PC-3 (cell line): ENCODE measurements around the gene ALDH7A1. TPM values are rescaled to one million over a fixed set of nuclear protein-coding genes. Genes with fewer than 3 reads are reported as not detected.
A peak's percentile ranks its signal among the peaks of the same experiment; 100 is the strongest.
"Not testable (repeated sequence)": the region's sequence is repeated elsewhere in the genome, so short reads cannot be mapped to it uniquely, and the experiment has no call there.

ENCODE experiments used
- ATAC-seq: fragments of 200-7000 bp; cut with Tn5 transposase; 2 replicates; pipeline ENCODE4 v1.9.1; 2020; ENCODE audit warnings: mild to moderate bottlenecking, moderate library complexity
- BruUV-seq: library from RNA; stranded (reverse); fragments of 400-500 nt; replicated peaks from 2 replicates; lab custom pipeline; 2021; lab: Mats Ljungman, UMichigan
- CTCF ChIA-PET: fragments of 300-600 bp; sonication (Branson Sonifier 250); formaldehyde crosslinking; loops from one replicate; lab custom pipeline; 2022; ENCODE audit warnings: antibody characterized with exemption; lab: Charles Lee
- POLR2A ChIA-PET: fragments of 300-600 bp; sonication (Branson Sonifier 250); formaldehyde crosslinking; loops from one replicate; lab custom pipeline; 2022; ENCODE audit warnings: antibody characterized with exemption; ENCODE audit not compliant: unreplicated experiment; lab: Charles Lee
- DNase-seq: peaks from one replicate; pipeline ENCODE4 v3.0.0-alpha.2; 2015
- H2AFZ ChIP-seq: fragments of 300-600 bp; sonication (generic); 2 replicates; pipeline ENCODE4 v1.6.0; 2016; ENCODE audit warnings: antibody characterized with exemption, low read length
- H3F3A ChIP-seq: fragments of 300-600 bp; sonication (generic); one replicate; pipeline ENCODE4 v1.6.0; 2017; ENCODE audit warnings: antibody characterized with exemption, low read length, control low read depth, mild to moderate bottlenecking; ENCODE audit not compliant: unreplicated experiment
- H3K27ac ChIP-seq: fragments of 300-600 bp; sonication (generic); 2 replicates; pipeline ENCODE4 v1.5.1; 2016; ENCODE audit warnings: mild to moderate bottlenecking, low read length
- H3K27me3 ChIP-seq: fragments of 300-600 bp; sonication (generic); 2 replicates; pipeline ENCODE4 v1.6.1; 2016; ENCODE audit warnings: low read length, mixed read lengths
- H3K36me3 ChIP-seq: fragments of 300-600 bp; sonication (generic); 2 replicates; pipeline ENCODE4 v1.6.1; 2016; ENCODE audit warnings: low read depth, mixed run types, low read length, mixed read lengths
- H3K4me1 ChIP-seq: fragments of 300-600 bp; sonication (generic); 2 replicates; pipeline ENCODE4 v1.5.1; 2016; ENCODE audit warnings: low read length; ENCODE audit not compliant: insufficient read depth
- H3K4me2 ChIP-seq: fragments of 300-600 bp; sonication (generic); 2 replicates; pipeline ENCODE4 v1.6.0; 2016; ENCODE audit warnings: low read length
- H3K4me3 ChIP-seq: fragments of 300-600 bp; sonication (generic); 2 replicates; pipeline ENCODE4 v1.5.1; 2016; ENCODE audit warnings: mild to moderate bottlenecking, low read length, mixed read lengths
- H3K79me2 ChIP-seq: fragments of 300-600 bp; sonication (generic); 2 replicates; pipeline ENCODE4 v1.6.1; 2017; ENCODE audit warnings: low read length, mixed read lengths
- H3K9ac ChIP-seq: fragments of 300-600 bp; sonication (generic); 2 replicates; pipeline ENCODE4 v1.6.0; 2016; ENCODE audit warnings: mild to moderate bottlenecking, low read length
- H3K9me2 ChIP-seq: fragments of 300-600 bp; sonication (generic); replicated peaks from 2 replicates; pipeline ENCODE4 v1.6.1; 2016; ENCODE audit warnings: mixed run types, low read length, mixed read lengths
- H3K9me3 ChIP-seq: fragments of 300-600 bp; sonication (generic); 2 replicates; pipeline ENCODE4 v1.6.1; 2016; ENCODE audit warnings: low read length, mixed read lengths
- H4K20me1 ChIP-seq: fragments of 300-600 bp; sonication (generic); 2 replicates; pipeline ENCODE4 v1.6.1; 2016; ENCODE audit warnings: low read length, mixed read lengths
- CTCF ChIP-seq: fragments of 300-600 bp; sonication (generic); conservative IDR thresholded peaks from 2 replicates; pipeline ENCODE4 v1.5.1; 2017; ENCODE audit warnings: antibody characterized with exemption, low read depth, mild to moderate bottlenecking, low read length
- EZH2 ChIP-seq: fragments of 300-600 bp; sonication (generic); IDR thresholded peaks from one replicate; pipeline ENCODE4 v1.6.1; 2017; ENCODE audit warnings: antibody characterized with exemption, mild to moderate bottlenecking, low read length; ENCODE audit not compliant: unreplicated experiment
- EZH2phosphoT487 ChIP-seq: fragments of 300-600 bp; sonication (generic); IDR thresholded peaks from 2 replicates; pipeline ENCODE4 v1.6.1; 2018; ENCODE audit warnings: mild to moderate bottlenecking, antibody characterized with exemption, low read length, borderline replicate concordance
- intact Hi-C: fragments of 100-400 bp; cut with micrococcal nuclease; formaldehyde crosslinking; loops from 2 replicates; pipeline ENCODE4 v1.9.0; 2023
- total RNA-seq: library from RNA; depleted of rRNA; stranded (reverse); fragments of >200 nt; gene quantifications from 2 replicates; pipeline ENCODE4 v1.2.3, GENCODE V29; 2014

The ALDH7A1 gene
- total RNA-seq, 1 experiment from 2014 or later: 45.9 TPM

GRCh38 chr5:126561908-126562307, 33.1 kb downstream of the ALDH7A1 start:
- POLR2A ChIA-PET: no interaction called here

GRCh38 chr5:126555101-126555500, 39.9 kb downstream of the ALDH7A1 start:
- H3K9me3 ChIP-seq, H3K79me2 ChIP-seq, ATAC-seq, BruUV-seq, H3K9ac ChIP-seq, H3K27me3 ChIP-seq, intact Hi-C loops, DNase-seq, H3F3A ChIP-seq, H3K9me2 ChIP-seq, H4K20me1 ChIP-seq, CTCF ChIA-PET, H2AFZ ChIP-seq, H3K4me3 ChIP-seq, H3K27ac ChIP-seq, H3K4me2 ChIP-seq, H3K4me1 ChIP-seq, POLR2A ChIA-PET: not testable (repeated sequence)
- H3K36me3 ChIP-seq: peaks cover 15% of the 10 kb centered on the region; the same call in 1 of the 2 replicates

More at GRCh38 chr5:126561908-126562307, 33.1 kb downstream of the ALDH7A1 start:
- Histone ChIP-seq H3K9ac (no peak overlapping the region), H3K4me1 (no peaks in the 10 kb centered on the region), H3K27me3 (no peaks in the 10 kb centered on the region), H3K4me2 (no peak overlapping the region), H3K36me3 (peaks cover 24% of the 10 kb centered on the region), H4K20me1 (no peaks in the 10 kb centered on the region), H3F3A (no peaks in the 10 kb centered on the region), H3K4me3 (no peak overlapping the region), H3K9me3 (no peaks in the 10 kb centered on the region), H2AFZ (no peak overlapping the region), H3K27ac (no peak overlapping the region), H3K9me2 (no peaks in the 10 kb centered on the region), H3K79me2 (no peaks in the 10 kb centered on the region)
- peak; percentile 24; the same call in 1 of the 2 replicates for ATAC-seq
- BruUV-seq: no TSS peak
- peak; percentile 13 for DNase-seq
- TF ChIP-seq CTCF: no peak
- TF ChIP-seq EZH2phosphoT487: no peak
- no peak for TF ChIP-seq EZH2
- intact Hi-C loops: no loop called here
- CTCF ChIA-PET: no interaction called here

- no TSS peak for BruUV-seq
- CTCF ChIA-PET: no interaction called here
- ATAC-seq: no peak
Observed at GRCh38 chr5:126552614-126553013, 42.4 kb downstream of the ALDH7A1 start.

More at GRCh38 chr5:126552614-126553013, 42.4 kb downstream of the ALDH7A1 start:
- Histone ChIP-seq H3K9me3 (no peaks in the 10 kb centered on the region), H3K4me3 (no peak overlapping the region), H3K4me1 (no peaks in the 10 kb centered on the region), H3K36me3 (peaks cover 19% of the 10 kb centered on the region; the same call in 1 of the 2 replicates), H3K79me2 (no peaks in the 10 kb centered on the region), H3K9me2 (no peaks in the 10 kb centered on the region), H3K27me3 (no peaks in the 10 kb centered on the region), H2AFZ (no peak overlapping the region), H3K27ac (no peak overlapping the region), H3K9ac (no peak overlapping the region), H4K20me1 (no peaks in the 10 kb centered on the region), H3K4me2 (no peak overlapping the region), H3F3A (no peaks in the 10 kb centered on the region)
- DNase-seq: no peak
- TF ChIP-seq CTCF (no peak), EZH2phosphoT487 (no peak), EZH2 (no peak)
- intact Hi-C loops: no loop called here
- POLR2A ChIA-PET: no interaction called here
